Activated CD4-positive, alpha-beta T cell treated with anti-CD3 and anti-CD28 coated beads, Interleukin-2, amount 10 ng/mL, durations not matched to agents 24 days and 14 days (primary cell): Measurements from ENCODE around the gene SCN1B. TPM values are rescaled to one million over a fixed set of nuclear protein-coding genes. Genes with fewer than 3 reads are reported as not detected.
A peak's percentile ranks its signal among the peaks of the same experiment; 100 is the strongest.
"Not testable (repeated sequence)": the region's sequence is repeated elsewhere in the genome, so short reads cannot be mapped to it uniquely, and the experiment has no call there.

Source experiments
- DNase-seq: peaks from one replicate; pipeline ENCODE4 v3.0.0; 2022
- H3K27ac Mint-ChIP-seq: one replicate; pipeline ENCODE4 v1.8.0; 2022; ENCODE audit warnings: mild to moderate bottlenecking, mixed read lengths
- H3K27me3 Mint-ChIP-seq: one replicate; pipeline ENCODE4 v1.8.0; 2022; ENCODE audit warnings: mixed read lengths
- H3K36me3 Mint-ChIP-seq: one replicate; pipeline ENCODE4 v1.8.0; 2022; ENCODE audit warnings: low read depth, mild to moderate bottlenecking, mixed read lengths
- H3K4me1 Mint-ChIP-seq: one replicate; pipeline ENCODE4 v1.8.0; 2021; ENCODE audit warnings: mixed read lengths
- H3K4me3 Mint-ChIP-seq: one replicate; pipeline ENCODE4 v1.8.0; 2022; ENCODE audit warnings: mild to moderate bottlenecking, moderate library complexity, mixed read lengths
- H3K9me3 Mint-ChIP-seq: one replicate; pipeline ENCODE4 v1.8.0; 2021; ENCODE audit warnings: mixed read lengths
- intact Hi-C: fragments of 100-400 bp; cut with micrococcal nuclease; formaldehyde crosslinking; loops from one replicate; pipeline ENCODE4 v1.15.1; 2023
- total RNA-seq: library from RNA; stranded (reverse); gene quantifications from 2 replicates; pipeline ENCODE4 v1.2.3, GENCODE V29; 2022

Gene SCN1B
- total RNA-seq, 1 donor from 2014 or later, result 0.96 TPM

GRCh38 chr19:35042056-35042730 lies 11.9 kb downstream of the SCN1B start:
- peaks cover 17% of the 10 kb centered on the region for H3K4me1 Mint-ChIP-seq
- peaks cover 17% of the 10 kb centered on the region for H3K27me3 Mint-ChIP-seq
- DNase-seq, result no peak
- H3K4me3 Mint-ChIP-seq, result no peak overlapping the region
- no peaks in the 10 kb centered on the region for H3K36me3 Mint-ChIP-seq
- no peak overlapping the region for H3K27ac Mint-ChIP-seq
- intact Hi-C loops, result no loop called here
- H3K9me3 Mint-ChIP-seq, result no peaks in the 10 kb centered on the region

DNA sequence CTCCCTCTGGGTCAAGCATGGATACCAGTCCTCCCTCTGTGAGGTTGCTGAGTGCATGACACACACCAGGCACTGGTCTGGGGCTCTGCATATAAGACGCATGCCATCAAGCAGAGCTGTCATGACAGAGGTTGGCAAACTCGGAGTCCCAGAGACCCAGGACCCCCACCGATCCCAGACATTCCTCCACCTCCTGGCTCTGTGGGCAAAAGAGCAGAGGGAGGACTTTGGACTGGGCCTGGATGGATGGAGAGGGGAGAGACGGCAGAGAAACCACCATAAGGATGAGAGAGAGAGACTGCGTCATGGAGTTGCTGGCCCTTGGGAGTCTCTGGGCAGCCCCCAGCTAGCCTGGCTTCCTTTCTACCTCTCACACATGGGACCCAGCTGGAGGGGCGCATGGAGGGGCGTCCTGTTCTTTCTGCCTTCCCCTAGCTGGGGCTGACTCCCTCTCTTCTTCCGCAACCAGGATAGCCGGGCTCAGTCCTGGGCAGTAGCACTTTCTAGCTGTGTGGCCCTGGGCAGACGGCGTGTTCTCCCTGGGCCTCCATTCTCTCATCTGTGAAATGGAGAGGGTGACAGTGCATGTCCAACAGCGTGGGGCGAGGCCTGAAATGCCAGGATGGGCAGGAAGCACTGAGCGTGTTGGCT lies 12.8 kb downstream of the SCN1B start:
- peaks cover 16% of the 10 kb centered on the region for H3K27me3 Mint-ChIP-seq
- no peak for DNase-seq
- H3K4me3 Mint-ChIP-seq, result no peak overlapping the region
- H3K27ac Mint-ChIP-seq, result no peak overlapping the region
- no peaks in the 10 kb centered on the region for H3K9me3 Mint-ChIP-seq
- intact Hi-C loops, result no loop called here
- H3K4me1 Mint-ChIP-seq, result peaks cover 17% of the 10 kb centered on the region
- no peaks in the 10 kb centered on the region for H3K36me3 Mint-ChIP-seq

- no peak for DNase-seq
- Mint-ChIP-seq H3K27ac (no peak overlapping the region), H3K4me3 (no peak overlapping the region), H3K4me1 (peaks cover 19% of the 10 kb centered on the region), H3K9me3 (no peaks in the 10 kb centered on the region), H3K36me3 (no peaks in the 10 kb centered on the region), H3K27me3 (peaks cover 17% of the 10 kb centered on the region)
- intact Hi-C loops, result no loop called here
Observed at GRCh38 chr19:35043906-35044305, 13.6 kb downstream of the SCN1B start.

- DNase-seq, result peak; percentile 89
- H3K27ac Mint-ChIP-seq, result no peak overlapping the region
- peaks cover 15% of the 10 kb centered on the region for H3K27me3 Mint-ChIP-seq
- peaks cover 19% of the 10 kb centered on the region for H3K4me1 Mint-ChIP-seq
- no peaks in the 10 kb centered on the region for H3K36me3 Mint-ChIP-seq
- H3K4me3 Mint-ChIP-seq, result no peak overlapping the region
- H3K9me3 Mint-ChIP-seq, result no peaks in the 10 kb centered on the region
- intact Hi-C loops, result loop anchor here (1.0 kb wide), 1 partner anchor 23 kb away; no protein-coding TSS in a partner anchor
Observed at GRCh38 chr19:35044317-35045117, 14.2 kb downstream of the SCN1B start.

- no peak overlapping the region for H3K4me3 Mint-ChIP-seq
- H3K27ac Mint-ChIP-seq, result no peak overlapping the region
- H3K4me1 Mint-ChIP-seq, result peaks cover 12% of the 10 kb centered on the region
- peak; percentile 83 for DNase-seq
- intact Hi-C loops, result loop anchor here (1.0 kb wide), 1 partner anchor 22 kb away; no protein-coding TSS in a partner anchor
- H3K9me3 Mint-ChIP-seq, result no peaks in the 10 kb centered on the region
- peaks cover 8% of the 10 kb centered on the region for H3K27me3 Mint-ChIP-seq
- H3K36me3 Mint-ChIP-seq, result no peaks in the 10 kb centered on the region
Observed at GRCh38 chr19:35045667-35046300, 15.5 kb downstream of the SCN1B start.

- H3K4me1 Mint-ChIP-seq, result peaks cover 10% of the 10 kb centered on the region
- no peaks in the 10 kb centered on the region for H3K36me3 Mint-ChIP-seq
- intact Hi-C loops, result no loop called here
Observed at GRCh38 chr19:35046461-35046860, 16.2 kb downstream of the SCN1B start.

GRCh38 chr19:35048911-35049411 lies 18.7 kb downstream of the SCN1B start:
- peaks cover 10% of the 10 kb centered on the region for H3K4me1 Mint-ChIP-seq
- intact Hi-C loops, result no loop called here
- H3K9me3 Mint-ChIP-seq, result no peaks in the 10 kb centered on the region
- H3K4me3 Mint-ChIP-seq, result no peak overlapping the region
- H3K27me3 Mint-ChIP-seq, result peaks cover 2% of the 10 kb centered on the region
- H3K36me3 Mint-ChIP-seq, result no peaks in the 10 kb centered on the region
- H3K27ac Mint-ChIP-seq, result no peak overlapping the region
- DNase-seq, result no peak

More at GRCh38 chr19:35046461-35046860, 16.2 kb downstream of the SCN1B start:
- DNase-seq, result no peak
- H3K27ac Mint-ChIP-seq, result no peak overlapping the region
- peaks cover 4% of the 10 kb centered on the region for H3K27me3 Mint-ChIP-seq
- no peak overlapping the region for H3K4me3 Mint-ChIP-seq
- H3K9me3 Mint-ChIP-seq, result no peaks in the 10 kb centered on the region

DNA sequence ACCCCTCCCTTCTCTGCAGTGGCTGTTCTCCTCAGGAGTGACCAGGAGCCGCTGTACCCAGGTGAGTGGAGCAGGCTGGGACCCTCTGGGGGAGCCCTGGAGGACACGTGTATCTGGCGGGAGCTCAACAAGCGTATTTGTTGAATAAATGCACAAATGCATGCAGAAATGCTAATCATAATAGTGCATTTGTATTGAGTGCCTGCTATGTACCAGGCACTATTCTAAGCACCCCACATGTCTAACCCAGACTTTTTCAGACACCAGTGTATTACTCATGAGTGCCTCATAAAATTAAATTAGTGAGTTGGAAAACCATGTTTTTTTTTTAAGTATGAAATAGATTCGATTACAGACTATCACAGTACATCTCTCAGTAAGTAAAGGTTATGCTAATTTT lies 19.2 kb downstream of the SCN1B start:
- H3K27me3 Mint-ChIP-seq, result peaks cover 2% of the 10 kb centered on the region
- no peak overlapping the region for H3K27ac Mint-ChIP-seq
- intact Hi-C loops, result no loop called here
- H3K4me3 Mint-ChIP-seq, result no peak overlapping the region
- no peaks in the 10 kb centered on the region for H3K36me3 Mint-ChIP-seq
- DNase-seq, result no peak
- no peaks in the 10 kb centered on the region for H3K9me3 Mint-ChIP-seq
- peaks cover 10% of the 10 kb centered on the region for H3K4me1 Mint-ChIP-seq

DNA sequence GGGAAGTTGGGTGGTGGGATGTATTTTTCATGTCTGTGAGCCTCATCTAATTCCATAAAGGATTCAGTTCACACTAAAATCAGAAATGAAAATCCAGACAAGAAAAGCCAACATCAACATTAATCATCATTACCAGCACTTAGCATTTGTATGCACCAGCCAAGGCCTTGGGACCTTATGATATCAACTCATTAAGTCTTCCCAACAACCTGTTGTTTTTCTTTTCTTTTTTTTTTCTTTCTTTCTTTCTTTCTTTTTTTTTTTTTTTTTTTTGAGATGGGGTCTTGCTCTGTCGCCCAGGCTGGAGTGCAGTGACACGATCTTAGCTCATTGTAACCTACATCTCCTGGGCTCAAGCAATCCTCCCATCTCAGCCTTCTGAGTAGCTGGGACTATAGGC lies 20.4 kb downstream of the SCN1B start:
- H3K4me3 Mint-ChIP-seq, H3K36me3 Mint-ChIP-seq, DNase-seq, intact Hi-C loops, H3K9me3 Mint-ChIP-seq, H3K27ac Mint-ChIP-seq, H3K4me1 Mint-ChIP-seq, H3K27me3 Mint-ChIP-seq: not testable (repeated sequence)

GRCh38 chr19:35051268-35051667 lies 21.0 kb downstream of the SCN1B start:
- H3K4me3 Mint-ChIP-seq, H3K27me3 Mint-ChIP-seq, H3K4me1 Mint-ChIP-seq, H3K9me3 Mint-ChIP-seq, DNase-seq, H3K36me3 Mint-ChIP-seq, H3K27ac Mint-ChIP-seq, intact Hi-C loops: not testable (repeated sequence)

DNA sequence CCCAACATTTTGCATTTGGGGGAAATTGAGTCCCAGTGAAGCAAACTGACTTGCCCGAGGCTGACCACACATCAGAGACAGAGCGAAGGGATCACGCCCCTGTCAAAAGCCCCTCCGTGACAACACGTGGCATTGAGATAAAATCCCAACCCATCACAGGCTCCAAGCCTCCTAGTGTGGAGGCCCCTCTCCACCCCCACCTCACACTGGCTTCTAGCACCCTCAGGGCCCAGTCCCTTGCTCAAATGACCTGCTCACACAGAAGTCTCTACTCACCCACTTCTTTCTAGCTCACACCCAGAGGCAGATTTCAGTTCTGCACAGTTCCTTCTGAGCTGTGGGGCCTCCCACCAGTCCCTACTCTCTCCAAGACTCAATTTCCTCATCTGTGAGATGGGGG lies 21.5 kb downstream of the SCN1B start:
- no peaks in the 10 kb centered on the region for H3K9me3 Mint-ChIP-seq
- no peak overlapping the region for H3K4me3 Mint-ChIP-seq
- H3K27ac Mint-ChIP-seq, result no peak overlapping the region
- H3K27me3 Mint-ChIP-seq, result peaks cover 6% of the 10 kb centered on the region
- intact Hi-C loops, result no loop called here
- H3K4me1 Mint-ChIP-seq, result peaks cover 2% of the 10 kb centered on the region
- H3K36me3 Mint-ChIP-seq, result no peaks in the 10 kb centered on the region
- no peak for DNase-seq

GRCh38 chr19:35052599-35053190 lies 22.4 kb downstream of the SCN1B start:
- H3K27me3 Mint-ChIP-seq, result peaks cover 6% of the 10 kb centered on the region
- H3K4me3 Mint-ChIP-seq, result no peak overlapping the region
- H3K4me1 Mint-ChIP-seq, result peaks cover 2% of the 10 kb centered on the region
- H3K9me3 Mint-ChIP-seq, result no peaks in the 10 kb centered on the region
- intact Hi-C loops, result no loop called here
- no peak overlapping the region for H3K27ac Mint-ChIP-seq
- no peaks in the 10 kb centered on the region for H3K36me3 Mint-ChIP-seq
- no peak for DNase-seq

GRCh38 chr19:35053667-35054293 lies 23.5 kb downstream of the SCN1B start:
- intact Hi-C loops, result no loop called here

More at GRCh38 chr19:35053667-35054293, 23.5 kb downstream of the SCN1B start:
- Mint-ChIP-seq H3K36me3 (no peaks in the 10 kb centered on the region), H3K27ac (no peak overlapping the region), H3K4me3 (no peak overlapping the region), H3K9me3 (no peaks in the 10 kb centered on the region), H3K4me1 (peaks cover under 1% of the 10 kb centered on the region), H3K27me3 (peaks cover 4% of the 10 kb centered on the region)
- DNase-seq, result no peak
